HepG2 (cell line): ENCODE results near the gene KANSL3. TPM values are rescaled to one million over a fixed set of nuclear protein-coding genes. Genes with fewer than 3 reads are reported as not detected.

Source experiments
- CC2D1A ChIP-seq: sonication (generic); formaldehyde crosslinking; IDR thresholded peaks from 2 replicates; pipeline ENCODE4 v1.8.1; 2023; ENCODE audit warnings: mild to moderate bottlenecking, missing genetic modification reagents
- IKZF4 ChIP-seq: sonication (generic); formaldehyde crosslinking; IDR thresholded peaks from 2 replicates; pipeline ENCODE4 v1.5.1; 2020; ENCODE audit warnings: borderline replicate concordance, mild to moderate bottlenecking, low read depth, missing genetic modification reagents; ENCODE audit errors: not compliant biosample characterization
- KLF16 ChIP-seq, 2 experiments: sonication (generic) in 1 of 2; formaldehyde crosslinking in 1 of 2; IDR thresholded peaks; 2 replicates each; pipeline versions ENCODE4 v1.6.1 to v1.8.0; 2016 to 2023; ENCODE audit warnings: missing genetic modification reagents in 2 of 2, missing compliant biosample characterization in 1 of 2
- MED1 ChIP-seq: sonication (generic); formaldehyde crosslinking; IDR thresholded peaks from 2 replicates; pipeline ENCODE4 v1.4.0; 2020; ENCODE audit warnings: missing genetic modification reagents
- NR2C2 ChIP-seq: sonication (generic); formaldehyde crosslinking; IDR thresholded peaks from 2 replicates; pipeline ENCODE4 v1.4.0; 2020; ENCODE audit warnings: missing genetic modification reagents, mild to moderate bottlenecking, moderate library complexity, borderline replicate concordance
- SMARCE1 ChIP-seq: fragments of 450-650 bp; IDR thresholded peaks from 2 replicates; pipeline ENCODE4 v1.6.1; 2017; ENCODE audit warnings: borderline replicate concordance
- ZNF30 ChIP-seq: sonication (generic); formaldehyde crosslinking; IDR thresholded peaks from 2 replicates; pipeline ENCODE4 v1.5.0; 2020; ENCODE audit warnings: mild to moderate bottlenecking, missing genetic modification reagents
- ZNF317 ChIP-seq: sonication (generic); formaldehyde crosslinking; IDR thresholded peaks from 2 replicates; pipeline ENCODE4 v1.5.0; 2020; ENCODE audit warnings: mild to moderate bottlenecking, missing genetic modification reagents
- ZNF460 ChIP-seq: sonication (generic); formaldehyde crosslinking; IDR thresholded peaks from 2 replicates; pipeline ENCODE4 v1.5.1; 2020; ENCODE audit warnings: missing genetic modification reagents, mild to moderate bottlenecking, borderline replicate concordance
- ZNF558 ChIP-seq: sonication (generic); formaldehyde crosslinking; IDR thresholded peaks from 2 replicates; pipeline ENCODE4 v1.9.0; 2022; ENCODE audit warnings: mild to moderate bottlenecking, missing genetic modification reagents, borderline replicate concordance
- ZNF747 ChIP-seq: sonication (generic); formaldehyde crosslinking; IDR thresholded peaks from 2 replicates; pipeline ENCODE4 v1.8.1; 2023; ENCODE audit warnings: missing genetic modification reagents, mild to moderate bottlenecking, borderline replicate concordance
- ZNF749 ChIP-seq: sonication (generic); formaldehyde crosslinking; IDR thresholded peaks from 2 replicates; pipeline ENCODE4 v1.8.0; 2022; ENCODE audit warnings: mild to moderate bottlenecking, missing genetic modification reagents, moderate library complexity, borderline replicate concordance
- polyA plus RNA-seq, 8 experiments: library from polyadenylated mRNA; depleted of rRNA in 3 of 8; stranded (reverse) in 7 of 8; unstranded in 1 of 8; fragments of >200 nt; fragmentation: Illumina TruSeq in 4 of 8; extraction: Trizol in 4 of 8; gene quantifications; 2 replicates each; pipeline versions ENCODE4 v1.2.1 to v1.2.3, GENCODE V29; 2011 to 2016; ENCODE audit warnings: low read depth in 4 of 8, missing spikeins in 1 of 8, mixed read lengths in 1 of 8; ENCODE audit not compliant: insufficient read depth in 1 of 8
- total RNA-seq, 5 experiments: library from RNA; depleted of rRNA; stranded (reverse); fragments of >200 nt; fragmentation: Illumina TruSeq; extraction: Trizol; gene quantifications; 2 replicates each; pipeline ENCODE4 v1.2.3, GENCODE V29; 2016; ENCODE audit warnings: low read depth in 1 of 5
- TF ChIP-seq, protein P1 (sequence below): sonication (generic); formaldehyde crosslinking; IDR thresholded peaks from 2 replicates; pipeline ENCODE4 v1.4.0; 2020; ENCODE audit warnings: mild to moderate bottlenecking, missing genetic modification reagents
- TF ChIP-seq, protein P2 (sequence below): sonication (generic); formaldehyde crosslinking; IDR thresholded peaks from 2 replicates; pipeline ENCODE4 v1.4.0; 2020; ENCODE audit warnings: mild to moderate bottlenecking, missing genetic modification reagents
- TF ChIP-seq, protein P3 (sequence below): IDR thresholded peaks from 2 replicates; pipeline ENCODE4 v1.6.1; 2016; ENCODE audit warnings: low read depth, missing genetic modification reagents, missing compliant biosample characterization
- TF ChIP-seq, protein P4 (sequence below): sonication (generic); formaldehyde crosslinking; IDR thresholded peaks from 2 replicates; pipeline ENCODE4 v1.4.0; 2020; ENCODE audit warnings: missing genetic modification reagents, borderline replicate concordance

The KANSL3 gene
- total and polyA plus RNA-seq, 2 of the 13 experiments (the other 11 are each of a cell fraction or from before 2014, with no cell fraction given) = 20.8 to 37.3 TPM

DNA sequence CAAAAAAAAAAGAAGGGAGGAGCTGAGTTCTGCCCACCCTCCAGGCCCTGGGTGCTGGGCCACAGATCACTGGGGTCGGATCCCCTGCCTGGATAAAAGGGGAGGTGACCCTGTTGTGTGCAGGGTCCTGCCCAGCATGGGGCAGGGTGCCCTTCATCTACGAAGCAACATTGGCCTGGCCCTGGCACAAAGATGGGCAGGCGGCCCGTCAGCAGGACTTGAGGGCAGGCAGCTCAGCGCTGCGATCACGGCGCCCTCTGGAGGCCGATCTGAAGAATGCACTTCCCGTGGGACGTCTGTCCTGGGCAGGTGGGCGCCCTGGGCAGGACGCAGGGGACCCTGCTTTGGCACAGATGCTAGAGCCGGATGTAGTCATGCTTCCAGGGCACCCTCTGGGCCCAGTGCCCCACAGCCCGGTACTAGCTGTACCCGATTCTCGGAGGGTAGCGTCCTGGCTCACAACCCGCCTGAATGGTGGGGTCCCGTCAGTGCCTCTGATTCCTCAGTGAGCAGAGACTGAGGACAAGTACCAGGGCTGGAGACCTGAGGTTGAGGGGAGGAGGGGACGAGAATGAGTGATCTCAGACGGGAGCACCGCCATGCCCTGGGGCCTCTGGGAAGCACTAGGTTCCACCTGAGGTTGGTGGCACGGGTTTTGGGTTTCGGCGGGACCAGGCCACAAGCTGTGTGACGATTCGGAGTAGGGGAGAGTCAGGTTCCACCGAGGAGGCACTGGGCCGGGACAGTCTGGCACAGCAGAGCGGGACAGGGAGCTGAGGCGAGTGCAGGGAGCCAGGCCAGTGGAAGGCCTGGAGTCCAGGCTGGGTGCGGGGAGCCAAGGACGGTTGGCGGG, 83.6 kb downstream of the KANSL3 start (continued):
- TF ChIP-seq, protein P1, sequence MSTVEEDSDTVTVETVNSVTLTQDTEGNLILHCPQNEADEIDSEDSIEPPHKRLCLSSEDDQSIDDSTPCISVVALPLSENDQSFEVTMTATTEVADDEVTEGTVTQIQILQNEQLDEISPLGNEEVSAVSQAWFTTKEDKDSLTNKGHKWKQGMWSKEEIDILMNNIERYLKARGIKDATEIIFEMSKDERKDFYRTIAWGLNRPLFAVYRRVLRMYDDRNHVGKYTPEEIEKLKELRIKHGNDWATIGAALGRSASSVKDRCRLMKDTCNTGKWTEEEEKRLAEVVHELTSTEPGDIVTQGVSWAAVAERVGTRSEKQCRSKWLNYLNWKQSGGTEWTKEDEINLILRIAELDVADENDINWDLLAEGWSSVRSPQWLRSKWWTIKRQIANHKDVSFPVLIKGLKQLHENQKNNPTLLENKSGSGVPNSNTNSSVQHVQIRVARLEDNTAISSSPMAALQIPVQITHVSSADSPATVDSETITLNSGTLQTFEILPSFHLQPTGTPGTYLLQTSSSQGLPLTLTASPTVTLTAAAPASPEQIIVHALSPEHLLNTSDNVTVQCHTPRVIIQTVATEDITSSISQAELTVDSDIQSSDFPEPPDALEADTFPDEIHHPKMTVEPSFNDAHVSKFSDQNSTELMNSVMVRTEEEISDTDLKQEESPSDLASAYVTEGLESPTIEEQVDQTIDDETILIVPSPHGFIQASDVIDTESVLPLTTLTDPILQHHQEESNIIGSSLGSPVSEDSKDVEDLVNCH (CRISPR knock-in tag) = no peak
- TF ChIP-seq, protein P2, sequence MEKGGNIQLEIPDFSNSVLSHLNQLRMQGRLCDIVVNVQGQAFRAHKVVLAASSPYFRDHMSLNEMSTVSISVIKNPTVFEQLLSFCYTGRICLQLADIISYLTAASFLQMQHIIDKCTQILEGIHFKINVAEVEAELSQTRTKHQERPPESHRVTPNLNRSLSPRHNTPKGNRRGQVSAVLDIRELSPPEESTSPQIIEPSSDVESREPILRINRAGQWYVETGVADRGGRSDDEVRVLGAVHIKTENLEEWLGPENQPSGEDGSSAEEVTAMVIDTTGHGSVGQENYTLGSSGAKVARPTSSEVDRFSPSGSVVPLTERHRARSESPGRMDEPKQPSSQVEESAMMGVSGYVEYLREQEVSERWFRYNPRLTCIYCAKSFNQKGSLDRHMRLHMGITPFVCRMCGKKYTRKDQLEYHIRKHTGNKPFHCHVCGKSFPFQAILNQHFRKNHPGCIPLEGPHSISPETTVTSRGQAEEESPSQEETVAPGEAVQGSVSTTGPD (CRISPR knock-in tag) = no peak
- TF ChIP-seq KLF16 (CRISPR knock-in tag; IDR thresholded peaks at IDR 0.05) (no peak), ZNF749 (no peak), ZNF460 (CRISPR knock-in tag) (no peak), NR2C2 (CRISPR knock-in tag) (no peak), SMARCE1 (no peak), ZNF30 (CRISPR knock-in tag) (no peak), ZNF747 (CRISPR knock-in tag) (no peak), ZNF317 (CRISPR knock-in tag) (0 out of 2 replicates have a peak, but pooled peaks have one; percentile 22), IKZF4 (CRISPR knock-in tag) (no peak), MED1 (no peak), CC2D1A (CRISPR knock-in tag) (peak; percentile 93; the same call in 1 of the 2 replicates), ZNF558 (CRISPR knock-in tag) (no peak)
- TF ChIP-seq, protein P3, sequence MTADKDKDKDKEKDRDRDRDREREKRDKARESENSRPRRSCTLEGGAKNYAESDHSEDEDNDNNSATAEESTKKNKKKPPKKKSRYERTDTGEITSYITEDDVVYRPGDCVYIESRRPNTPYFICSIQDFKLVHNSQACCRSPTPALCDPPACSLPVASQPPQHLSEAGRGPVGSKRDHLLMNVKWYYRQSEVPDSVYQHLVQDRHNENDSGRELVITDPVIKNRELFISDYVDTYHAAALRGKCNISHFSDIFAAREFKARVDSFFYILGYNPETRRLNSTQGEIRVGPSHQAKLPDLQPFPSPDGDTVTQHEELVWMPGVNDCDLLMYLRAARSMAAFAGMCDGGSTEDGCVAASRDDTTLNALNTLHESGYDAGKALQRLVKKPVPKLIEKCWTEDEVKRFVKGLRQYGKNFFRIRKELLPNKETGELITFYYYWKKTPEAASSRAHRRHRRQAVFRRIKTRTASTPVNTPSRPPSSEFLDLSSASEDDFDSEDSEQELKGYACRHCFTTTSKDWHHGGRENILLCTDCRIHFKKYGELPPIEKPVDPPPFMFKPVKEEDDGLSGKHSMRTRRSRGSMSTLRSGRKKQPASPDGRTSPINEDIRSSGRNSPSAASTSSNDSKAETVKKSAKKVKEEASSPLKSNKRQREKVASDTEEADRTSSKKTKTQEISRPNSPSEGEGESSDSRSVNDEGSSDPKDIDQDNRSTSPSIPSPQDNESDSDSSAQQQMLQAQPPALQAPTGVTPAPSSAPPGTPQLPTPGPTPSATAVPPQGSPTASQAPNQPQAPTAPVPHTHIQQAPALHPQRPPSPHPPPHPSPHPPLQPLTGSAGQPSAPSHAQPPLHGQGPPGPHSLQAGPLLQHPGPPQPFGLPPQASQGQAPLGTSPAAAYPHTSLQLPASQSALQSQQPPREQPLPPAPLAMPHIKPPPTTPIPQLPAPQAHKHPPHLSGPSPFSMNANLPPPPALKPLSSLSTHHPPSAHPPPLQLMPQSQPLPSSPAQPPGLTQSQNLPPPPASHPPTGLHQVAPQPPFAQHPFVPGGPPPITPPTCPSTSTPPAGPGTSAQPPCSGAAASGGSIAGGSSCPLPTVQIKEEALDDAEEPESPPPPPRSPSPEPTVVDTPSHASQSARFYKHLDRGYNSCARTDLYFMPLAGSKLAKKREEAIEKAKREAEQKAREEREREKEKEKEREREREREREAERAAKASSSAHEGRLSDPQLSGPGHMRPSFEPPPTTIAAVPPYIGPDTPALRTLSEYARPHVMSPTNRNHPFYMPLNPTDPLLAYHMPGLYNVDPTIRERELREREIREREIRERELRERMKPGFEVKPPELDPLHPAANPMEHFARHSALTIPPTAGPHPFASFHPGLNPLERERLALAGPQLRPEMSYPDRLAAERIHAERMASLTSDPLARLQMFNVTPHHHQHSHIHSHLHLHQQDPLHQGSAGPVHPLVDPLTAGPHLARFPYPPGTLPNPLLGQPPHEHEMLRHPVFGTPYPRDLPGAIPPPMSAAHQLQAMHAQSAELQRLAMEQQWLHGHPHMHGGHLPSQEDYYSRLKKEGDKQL (CRISPR knock-in tag) = no peak
- TF ChIP-seq, protein P4, sequence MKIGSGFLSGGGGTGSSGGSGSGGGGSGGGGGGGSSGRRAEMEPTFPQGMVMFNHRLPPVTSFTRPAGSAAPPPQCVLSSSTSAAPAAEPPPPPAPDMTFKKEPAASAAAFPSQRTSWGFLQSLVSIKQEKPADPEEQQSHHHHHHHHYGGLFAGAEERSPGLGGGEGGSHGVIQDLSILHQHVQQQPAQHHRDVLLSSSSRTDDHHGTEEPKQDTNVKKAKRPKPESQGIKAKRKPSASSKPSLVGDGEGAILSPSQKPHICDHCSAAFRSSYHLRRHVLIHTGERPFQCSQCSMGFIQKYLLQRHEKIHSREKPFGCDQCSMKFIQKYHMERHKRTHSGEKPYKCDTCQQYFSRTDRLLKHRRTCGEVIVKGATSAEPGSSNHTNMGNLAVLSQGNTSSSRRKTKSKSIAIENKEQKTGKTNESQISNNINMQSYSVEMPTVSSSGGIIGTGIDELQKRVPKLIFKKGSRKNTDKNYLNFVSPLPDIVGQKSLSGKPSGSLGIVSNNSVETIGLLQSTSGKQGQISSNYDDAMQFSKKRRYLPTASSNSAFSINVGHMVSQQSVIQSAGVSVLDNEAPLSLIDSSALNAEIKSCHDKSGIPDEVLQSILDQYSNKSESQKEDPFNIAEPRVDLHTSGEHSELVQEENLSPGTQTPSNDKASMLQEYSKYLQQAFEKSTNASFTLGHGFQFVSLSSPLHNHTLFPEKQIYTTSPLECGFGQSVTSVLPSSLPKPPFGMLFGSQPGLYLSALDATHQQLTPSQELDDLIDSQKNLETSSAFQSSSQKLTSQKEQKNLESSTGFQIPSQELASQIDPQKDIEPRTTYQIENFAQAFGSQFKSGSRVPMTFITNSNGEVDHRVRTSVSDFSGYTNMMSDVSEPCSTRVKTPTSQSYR (CRISPR knock-in tag) = no peak
